ENCODE measurements around the gene CFAP20DC. TPM values are rescaled to one million over a fixed set of nuclear protein-coding genes. Genes with fewer than 3 reads are reported as not detected.
"Not testable (repeated sequence)": the region's sequence is repeated elsewhere in the genome, so short reads cannot be mapped to it uniquely, and the experiment has no call there.

The CFAP20DC gene
- total and polyA plus RNA-seq, 2 experiments from 2014 or later = 2.2 to 2.3 TPM

DNA sequence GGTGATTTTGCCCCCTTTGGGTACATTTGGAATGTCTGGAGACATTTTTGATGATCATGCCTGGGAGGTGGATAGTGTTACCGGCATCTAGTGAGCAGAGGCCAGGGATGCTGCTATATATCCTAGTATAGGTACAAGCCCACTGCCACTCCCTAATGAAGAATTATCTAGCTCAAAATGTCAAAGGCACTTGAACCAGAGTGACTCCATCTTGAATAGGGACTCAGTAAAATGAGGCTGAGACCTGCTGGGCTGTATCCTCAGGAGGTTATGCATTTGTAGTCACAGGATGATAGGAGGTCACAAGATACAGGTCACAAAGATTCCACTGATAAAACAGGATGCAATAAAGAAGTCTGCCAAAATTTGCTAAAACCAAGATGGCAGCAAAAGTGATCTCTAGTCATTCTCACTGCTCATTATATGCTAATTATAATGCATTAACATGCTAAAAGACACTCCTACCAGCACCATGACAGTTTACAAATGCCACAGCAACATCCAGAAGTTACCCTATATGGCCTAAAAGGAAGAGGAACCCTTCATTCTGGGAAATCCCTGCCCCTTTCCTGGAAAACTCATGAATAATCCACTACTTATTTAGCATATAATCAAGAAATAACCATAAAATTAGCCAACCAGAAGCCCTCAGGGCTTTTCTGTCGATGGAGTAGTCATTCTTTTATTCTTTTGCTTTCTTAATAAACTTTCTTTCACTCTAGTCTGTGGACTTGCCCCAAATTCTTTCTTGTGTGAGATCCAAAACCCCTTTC is 343.2 kb downstream of the CFAP20DC start:
- TF ChIP-seq EZH2 (IDR thresholded peaks at IDR 0.05; ENCODE audit: borderline replicate concordance) = no peak
- TF ChIP-seq EZH2phosphoT487 (IDR thresholded peaks at IDR 0.05; ENCODE audit: low read depth, severe bottlenecking, unreplicated experiment) = no peak
- TF ChIP-seq, protein P1, sequence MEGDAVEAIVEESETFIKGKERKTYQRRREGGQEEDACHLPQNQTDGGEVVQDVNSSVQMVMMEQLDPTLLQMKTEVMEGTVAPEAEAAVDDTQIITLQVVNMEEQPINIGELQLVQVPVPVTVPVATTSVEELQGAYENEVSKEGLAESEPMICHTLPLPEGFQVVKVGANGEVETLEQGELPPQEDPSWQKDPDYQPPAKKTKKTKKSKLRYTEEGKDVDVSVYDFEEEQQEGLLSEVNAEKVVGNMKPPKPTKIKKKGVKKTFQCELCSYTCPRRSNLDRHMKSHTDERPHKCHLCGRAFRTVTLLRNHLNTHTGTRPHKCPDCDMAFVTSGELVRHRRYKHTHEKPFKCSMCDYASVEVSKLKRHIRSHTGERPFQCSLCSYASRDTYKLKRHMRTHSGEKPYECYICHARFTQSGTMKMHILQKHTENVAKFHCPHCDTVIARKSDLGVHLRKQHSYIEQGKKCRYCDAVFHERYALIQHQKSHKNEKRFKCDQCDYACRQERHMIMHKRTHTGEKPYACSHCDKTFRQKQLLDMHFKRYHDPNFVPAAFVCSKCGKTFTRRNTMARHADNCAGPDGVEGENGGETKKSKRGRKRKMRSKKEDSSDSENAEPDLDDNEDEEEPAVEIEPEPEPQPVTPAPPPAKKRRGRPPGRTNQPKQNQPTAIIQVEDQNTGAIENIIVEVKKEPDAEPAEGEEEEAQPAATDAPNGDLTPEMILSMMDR (IDR thresholded peaks at IDR 0.05; ENCODE audit: poor library complexity) = no peak
- no peaks in the 10 kb centered on the region for H3K9me3 ChIP-seq (ENCODE audit: low read depth)
- no peak overlapping the region for H3K27ac ChIP-seq
- H3K27me3 ChIP-seq = no peaks in the 10 kb centered on the region
- WGBS (ENCODE audit: low lambda C conversion rate, missing lambda C conversion rate) = 91% methylated on average over 2 of the region's 2 CpGs
- no peak overlapping the region for H2AFZ ChIP-seq
- no peak overlapping the region for H3K4me2 ChIP-seq
- H3K4me3 ChIP-seq = no peak overlapping the region
- DNase-seq (ENCODE audit: low spot score) = no peak
- no peaks in the 10 kb centered on the region for H3K79me2 ChIP-seq
- no peaks in the 10 kb centered on the region for H4K20me1 ChIP-seq (ENCODE audit: insufficient read depth, poor library complexity, severe bottlenecking)
- H3K4me1 ChIP-seq (ENCODE audit: insufficient read depth) = no peaks in the 10 kb centered on the region
- H3K36me3 ChIP-seq (replicated peaks; ENCODE audit: insufficient read depth, low read depth) = no peaks in the 10 kb centered on the region
- no peaks in the 10 kb centered on the region for H3K9me2 ChIP-seq (replicated peaks; ENCODE audit: insufficient read depth)

DNA sequence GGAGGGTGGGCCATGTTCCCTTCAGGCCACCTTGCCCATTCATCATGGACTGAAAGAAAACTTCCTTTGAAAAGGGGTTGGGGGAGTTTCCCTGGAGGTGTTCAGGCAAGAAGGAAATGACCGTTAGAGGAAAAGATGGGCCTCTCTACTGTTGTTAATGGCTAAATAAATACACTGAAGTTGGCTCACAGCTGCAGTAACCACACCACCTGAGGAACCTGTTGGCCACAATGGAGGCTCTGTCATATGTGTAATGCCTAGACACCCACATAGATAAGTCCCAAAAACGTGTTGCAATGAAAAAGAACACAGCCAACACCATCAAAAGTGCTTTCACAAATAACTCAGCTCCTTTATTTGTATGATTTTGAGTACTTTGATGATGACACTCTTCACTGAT is 345.1 kb downstream of the CFAP20DC start:
- H3K27ac ChIP-seq = no peak overlapping the region
- no peak overlapping the region for H2AFZ ChIP-seq
- no peak overlapping the region for H3K4me3 ChIP-seq
- no peaks in the 10 kb centered on the region for H3K36me3 ChIP-seq (replicated peaks; ENCODE audit: insufficient read depth, low read depth)
- 54% methylated on average over 2 of the region's 2 CpGs for WGBS (ENCODE audit: low lambda C conversion rate, missing lambda C conversion rate)
- TF ChIP-seq EZH2 (IDR thresholded peaks at IDR 0.05; ENCODE audit: borderline replicate concordance) (no peak), EZH2phosphoT487 (IDR thresholded peaks at IDR 0.05; ENCODE audit: low read depth, severe bottlenecking, unreplicated experiment) (no peak)
- TF ChIP-seq, protein P1 (IDR thresholded peaks at IDR 0.05; ENCODE audit: poor library complexity) = no peak
- H3K4me1 ChIP-seq (ENCODE audit: insufficient read depth) = no peaks in the 10 kb centered on the region
- DNase-seq (ENCODE audit: low spot score) = no peak
- no peaks in the 10 kb centered on the region for H3K9me2 ChIP-seq (replicated peaks; ENCODE audit: insufficient read depth)
- no peaks in the 10 kb centered on the region for H3K9me3 ChIP-seq (ENCODE audit: low read depth)
- no peaks in the 10 kb centered on the region for H4K20me1 ChIP-seq (ENCODE audit: insufficient read depth, poor library complexity, severe bottlenecking)
- no peak overlapping the region for H3K4me2 ChIP-seq
- no peaks in the 10 kb centered on the region for H3K79me2 ChIP-seq
- no peaks in the 10 kb centered on the region for H3K27me3 ChIP-seq

DNA sequence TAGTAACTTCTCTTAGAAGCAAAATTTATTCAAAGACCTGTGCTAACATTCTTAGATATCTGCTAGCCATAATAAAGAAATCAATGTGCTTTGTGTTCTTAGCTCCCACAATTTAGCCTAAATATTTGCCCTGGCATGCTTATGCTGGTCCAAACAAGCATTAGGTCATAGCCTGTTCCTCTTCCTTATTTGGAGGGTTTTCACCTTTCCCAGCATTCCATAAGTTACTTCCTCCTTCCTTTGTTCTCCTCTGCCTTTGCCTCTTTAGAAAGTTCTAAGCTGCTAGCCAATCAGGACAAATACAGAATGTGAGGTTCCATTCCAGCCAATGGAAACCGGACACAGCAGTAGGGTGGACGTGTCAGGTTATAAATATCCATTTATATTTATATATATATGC is 345.5 kb downstream of the CFAP20DC start:
- WGBS (ENCODE audit: low lambda C conversion rate, missing lambda C conversion rate) = 94% methylated on average over 2 of the region's 2 CpGs
- not testable (repeated sequence) for H3K9me3 ChIP-seq (ENCODE audit: low read depth); H3K79me2 ChIP-seq; H4K20me1 ChIP-seq (ENCODE audit: insufficient read depth, poor library complexity, severe bottlenecking); H3K36me3 ChIP-seq (replicated peaks; ENCODE audit: insufficient read depth, low read depth); H3K9me2 ChIP-seq (replicated peaks; ENCODE audit: insufficient read depth); H3K27ac ChIP-seq; H3K27me3 ChIP-seq; H2AFZ ChIP-seq; DNase-seq (ENCODE audit: low spot score); H3K4me2 ChIP-seq; H3K4me3 ChIP-seq; H3K4me1 ChIP-seq (ENCODE audit: insufficient read depth)

DNA sequence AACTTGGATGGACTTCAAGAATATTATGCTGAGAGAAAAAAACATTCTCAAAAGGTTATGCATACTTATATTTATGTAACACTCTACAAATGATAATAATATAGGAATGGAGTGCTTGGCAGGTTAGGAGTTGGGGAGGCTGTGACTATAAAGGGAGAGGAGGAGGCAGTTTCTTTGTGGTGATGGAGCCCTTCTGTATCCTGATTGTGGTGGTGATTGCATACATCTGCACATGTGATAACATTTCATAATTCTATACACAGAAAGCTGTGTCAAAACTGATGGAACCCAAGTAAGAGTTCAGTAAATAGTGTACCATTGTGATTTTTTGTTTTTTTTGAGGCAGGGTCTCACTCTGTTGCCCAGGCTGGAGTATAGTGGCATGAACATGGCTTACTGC is 351.6 kb downstream of the CFAP20DC start:
- Histone ChIP-seq H3K27me3 (no peaks in the 10 kb centered on the region), H3K9me3 (ENCODE audit: low read depth) (no peaks in the 10 kb centered on the region), H3K27ac (no peak overlapping the region), H3K4me1 (ENCODE audit: insufficient read depth) (no peaks in the 10 kb centered on the region), H3K4me3 (no peak overlapping the region), H3K79me2 (no peaks in the 10 kb centered on the region), H3K9me2 (replicated peaks; ENCODE audit: insufficient read depth) (no peaks in the 10 kb centered on the region), H3K4me2 (no peak overlapping the region), H2AFZ (no peak overlapping the region), H3K36me3 (replicated peaks; ENCODE audit: insufficient read depth, low read depth) (no peaks in the 10 kb centered on the region), H4K20me1 (ENCODE audit: insufficient read depth, poor library complexity, severe bottlenecking) (no peaks in the 10 kb centered on the region)
- no peak for DNase-seq (ENCODE audit: low spot score)
- TF ChIP-seq EZH2 (IDR thresholded peaks at IDR 0.05; ENCODE audit: borderline replicate concordance) (no peak), EZH2phosphoT487 (IDR thresholded peaks at IDR 0.05; ENCODE audit: low read depth, severe bottlenecking, unreplicated experiment) (no peak)
- TF ChIP-seq, protein P1 (IDR thresholded peaks at IDR 0.05; ENCODE audit: poor library complexity) = no peak
